HepG2 (cell line): ENCODE data around the gene TGM1. TPM values are rescaled to one million over a fixed set of nuclear protein-coding genes. Genes with fewer than 3 reads are reported as not detected.

Experiments used
- ATF7 ChIP-seq, 2 experiments: fragments of 450-650 bp in 1 of 2; sonication (generic) in 1 of 2; formaldehyde crosslinking in 1 of 2; IDR thresholded peaks; 2 replicates each; pipeline versions ENCODE4 v1.4.0 to v1.6.1; 2016 to 2020; ENCODE audit warnings: antibody characterized with exemption in 1 of 2, mild to moderate bottlenecking in 1 of 2, missing genetic modification reagents in 1 of 2
- BHLHE40 ChIP-seq: IDR thresholded peaks from 2 replicates; pipeline ENCODE4 v1.6.1; 2011; ENCODE audit warnings: low read length, improper control_type of control experiment
- CBX1 ChIP-seq: IDR thresholded peaks from one replicate; pipeline ENCODE4 v1.6.1; 2016; ENCODE audit warnings: antibody characterized with exemption, low read depth
- DDIT3 ChIP-seq: sonication (generic); formaldehyde crosslinking; IDR thresholded peaks from 2 replicates; pipeline ENCODE4 v1.4.0; 2020; ENCODE audit warnings: mild to moderate bottlenecking, missing genetic modification reagents
- E2F2 ChIP-seq: sonication (generic); formaldehyde crosslinking; IDR thresholded peaks from 2 replicates; pipeline ENCODE4 v1.4.0; 2020; ENCODE audit warnings: missing genetic modification reagents, borderline replicate concordance
- KAT7 ChIP-seq: IDR thresholded peaks from 2 replicates; pipeline ENCODE4 v1.6.1; 2018; ENCODE audit warnings: borderline replicate concordance, missing compliant biosample characterization
- KLF11 ChIP-seq: IDR thresholded peaks from 2 replicates; pipeline ENCODE4 v1.6.1; 2016; ENCODE audit warnings: missing compliant biosample characterization
- MIXL1 ChIP-seq: IDR thresholded peaks from 2 replicates; pipeline ENCODE4 v1.6.1; 2016
- MYNN ChIP-seq: sonication (generic); formaldehyde crosslinking; IDR thresholded peaks from 2 replicates; pipeline ENCODE4 v1.4.0; 2020; ENCODE audit warnings: mild to moderate bottlenecking, low read depth, missing genetic modification reagents
- NFKBIZ ChIP-seq: IDR thresholded peaks from 2 replicates; pipeline ENCODE4 v1.6.1; 2018; ENCODE audit warnings: missing genetic modification reagents, missing compliant biosample characterization
- PATZ1 ChIP-seq: sonication (generic); formaldehyde crosslinking; IDR thresholded peaks from 2 replicates; pipeline ENCODE4 v1.4.0; 2020; ENCODE audit warnings: missing genetic modification reagents
- PBX3 ChIP-seq: sonication (generic); formaldehyde crosslinking; IDR thresholded peaks from 2 replicates; pipeline ENCODE4 v1.8.1; 2023; ENCODE audit warnings: missing genetic modification reagents, inconsistent platforms, borderline replicate concordance
- TFE3 ChIP-seq: IDR thresholded peaks from 2 replicates; pipeline ENCODE4 v1.6.1; 2016
- THAP8 ChIP-seq: sonication (generic); formaldehyde crosslinking; IDR thresholded peaks from 2 replicates; pipeline ENCODE4 v1.5.1; 2020; ENCODE audit warnings: missing genetic modification reagents, mild to moderate bottlenecking, borderline replicate concordance
- YEATS2 ChIP-seq: sonication (generic); formaldehyde crosslinking; IDR thresholded peaks from 2 replicates; pipeline ENCODE4 v1.4.0; 2020; ENCODE audit warnings: missing genetic modification reagents, borderline replicate concordance
- YY1 ChIP-seq: IDR thresholded peaks from 2 replicates; pipeline ENCODE4 v1.6.1; 2011; ENCODE audit warnings: low read length, low read depth, moderate library complexity, mild to moderate bottlenecking; ENCODE audit not compliant: insufficient read depth, insufficient replicate concordance
- ZNF282 ChIP-seq: fragments of 450-650 bp; IDR thresholded peaks from 2 replicates; pipeline ENCODE4 v1.6.1; 2018; ENCODE audit not compliant: partially characterized antibody
- ZNF496 ChIP-seq: sonication (generic); formaldehyde crosslinking; IDR thresholded peaks from 2 replicates; pipeline ENCODE4 v1.8.1; 2023; ENCODE audit warnings: mild to moderate bottlenecking, moderate library complexity, missing genetic modification reagents; ENCODE audit not compliant: insufficient replicate concordance
- ZNF615 ChIP-seq: sonication (generic); formaldehyde crosslinking; IDR thresholded peaks from 2 replicates; pipeline ENCODE4 v1.5.0; 2020; ENCODE audit warnings: mild to moderate bottlenecking, missing genetic modification reagents, borderline replicate concordance
- ZNF7 ChIP-seq: IDR thresholded peaks from 2 replicates; pipeline ENCODE4 v1.6.1; 2016; ENCODE audit warnings: missing biosample characterization, missing genetic modification reagents
- ZNF740 ChIP-seq: sonication (generic); formaldehyde crosslinking; IDR thresholded peaks from 2 replicates; pipeline ENCODE4 v1.4.0; 2020; ENCODE audit warnings: missing genetic modification reagents
- polyA plus RNA-seq, 8 experiments: library from polyadenylated mRNA; depleted of rRNA in 3 of 8; stranded (reverse) in 7 of 8; unstranded in 1 of 8; fragments of >200 nt; fragmentation: Illumina TruSeq in 4 of 8; extraction: Trizol in 4 of 8; gene quantifications; 2 replicates each; pipeline versions ENCODE4 v1.2.1 to v1.2.3, GENCODE V29; 2011 to 2016; ENCODE audit warnings: low read depth in 4 of 8, missing spikeins in 1 of 8, mixed read lengths in 1 of 8; ENCODE audit not compliant: insufficient read depth in 1 of 8
- total RNA-seq, 5 experiments: library from RNA; depleted of rRNA; stranded (reverse); fragments of >200 nt; fragmentation: Illumina TruSeq; extraction: Trizol; gene quantifications; 2 replicates each; pipeline ENCODE4 v1.2.3, GENCODE V29; 2016; ENCODE audit warnings: low read depth in 1 of 5

Gene TGM1
- total and polyA plus RNA-seq, 2 of the 13 experiments (the other 11 are each of a cell fraction or from before 2014, with no cell fraction given), result 3.2 to 10.6 TPM

- peak; percentile 86 for TF ChIP-seq PATZ1
- TF ChIP-seq ATF7 (IDR thresholded peaks at IDR 0.05), result peak; percentile 47
- TF ChIP-seq ATF7 (CRISPR knock-in tag; IDR thresholded peaks at IDR 0.05), result peak; percentile 91
- TF ChIP-seq DDIT3 (CRISPR knock-in tag), result no peak
- peak; percentile 96; the same call in 1 of the 2 replicates for TF ChIP-seq KLF11 (CRISPR knock-in tag)
- TF ChIP-seq THAP8 (CRISPR knock-in tag), result no peak
- no peak for TF ChIP-seq ZNF496 (CRISPR knock-in tag)
- TF ChIP-seq ZNF282, result no peak
- peak; percentile 69; the same call in 1 of the 2 replicates for TF ChIP-seq ZNF740
- peak; percentile 99 for TF ChIP-seq KAT7 (CRISPR knock-in tag)
- TF ChIP-seq ZNF7 (CRISPR knock-in tag), result peak; percentile 22; the same call in 1 of the 2 replicates
- peak; percentile 99 for TF ChIP-seq CBX1
- peak; percentile 98 for TF ChIP-seq ZNF615 (CRISPR knock-in tag)
- no peak for TF ChIP-seq PBX3 (CRISPR knock-in tag)
- peak; percentile 64; the same call in 1 of the 2 replicates for TF ChIP-seq BHLHE40
- peak; percentile 95; the same call in 1 of the 2 replicates for TF ChIP-seq MYNN (CRISPR knock-in tag)
- TF ChIP-seq NFKBIZ, result peak; percentile 92
- TF ChIP-seq MIXL1 (CRISPR knock-in tag), result peak; percentile 96
- peak; percentile 74 for TF ChIP-seq TFE3 (CRISPR knock-in tag)
- TF ChIP-seq E2F2 (CRISPR knock-in tag), result peak; percentile 95
- peak; percentile 98 for TF ChIP-seq YEATS2 (CRISPR knock-in tag)
- peak; percentile 96 for TF ChIP-seq YY1
These were observed 47.3 kb downstream of the TGM1 start, which contains the start of gene MDP1 (continued) for GRCh38 chr14:24215495-24216344.
